ENCODE measurements around the gene ATP11B.
"Not testable (repeated sequence)": the region's sequence is repeated elsewhere in the genome, so short reads cannot be mapped to it uniquely, and the experiment has no call there.

Gene ATP11B

DNA sequence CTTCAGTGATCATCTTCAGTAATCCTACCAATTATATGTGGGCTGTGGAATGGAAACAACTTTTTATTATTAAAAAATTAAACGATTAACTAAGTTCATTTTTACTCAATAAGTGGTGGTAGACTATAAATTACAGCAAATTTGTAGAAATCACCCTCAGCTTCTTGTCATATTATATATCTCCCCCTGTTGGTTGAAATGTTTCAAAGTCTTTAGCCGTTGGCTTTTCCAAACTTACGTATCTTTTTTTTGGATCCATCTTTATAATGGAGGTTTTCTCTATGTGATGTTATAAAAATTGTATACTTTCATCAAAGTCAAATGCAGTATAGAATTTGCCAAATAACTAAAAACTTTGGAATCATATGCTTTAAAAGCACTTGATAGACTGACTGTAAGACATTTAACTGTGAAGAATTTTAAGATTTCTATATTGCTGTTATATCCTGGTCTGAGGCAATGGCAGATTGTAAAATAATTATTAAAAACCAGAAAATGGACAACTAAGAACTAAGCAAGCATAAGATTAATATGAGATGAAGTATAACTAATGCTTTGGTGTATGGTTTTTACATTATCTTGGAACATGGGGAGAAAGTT lies 44.7 kb downstream of the ATP11B start:
- no peak for DNase-seq (ENCODE audit: low read depth)

DNA sequence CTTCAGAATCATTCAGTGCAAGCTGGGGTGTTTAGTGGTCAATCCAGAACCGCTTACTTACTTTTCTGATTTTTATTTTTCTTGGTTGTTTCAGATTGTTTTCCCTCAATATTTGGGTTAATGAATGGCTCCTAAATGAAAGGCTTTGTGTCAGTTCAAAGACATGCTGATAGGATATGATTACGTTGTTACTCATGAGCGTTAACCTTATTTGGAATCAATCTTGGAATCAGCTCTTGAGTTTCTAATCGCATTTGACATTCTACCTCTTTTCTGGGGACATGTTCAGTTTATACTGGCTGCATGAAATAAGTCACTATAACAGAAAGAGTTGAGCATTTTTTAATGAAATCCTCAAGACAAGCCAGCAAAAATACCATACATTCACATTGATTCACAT lies 50.2 kb downstream of the ATP11B start:
- peak; percentile 17 for DNase-seq (ENCODE audit: low read depth)

DNA sequence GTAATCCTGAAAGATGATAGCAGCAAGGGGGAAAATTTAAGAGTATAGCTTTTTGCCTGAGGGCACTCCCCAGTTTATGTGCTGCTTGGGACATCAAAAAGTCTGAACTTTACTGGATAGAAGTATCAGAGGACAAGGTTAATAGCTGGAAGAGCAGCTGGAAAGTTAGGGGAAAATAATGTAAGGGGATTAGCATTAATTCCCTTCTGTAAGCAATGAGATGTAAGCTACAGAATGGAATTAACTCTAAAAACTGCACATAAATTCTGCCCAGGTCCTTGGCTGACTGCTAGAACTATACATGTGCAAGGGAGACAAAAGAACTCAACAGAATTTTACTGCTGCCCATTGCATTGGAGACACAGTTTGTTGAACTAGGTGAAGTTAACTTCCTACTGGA lies 55.6 kb downstream of the ATP11B start:
- DNase-seq (ENCODE audit: low read depth): no peak

DNA sequence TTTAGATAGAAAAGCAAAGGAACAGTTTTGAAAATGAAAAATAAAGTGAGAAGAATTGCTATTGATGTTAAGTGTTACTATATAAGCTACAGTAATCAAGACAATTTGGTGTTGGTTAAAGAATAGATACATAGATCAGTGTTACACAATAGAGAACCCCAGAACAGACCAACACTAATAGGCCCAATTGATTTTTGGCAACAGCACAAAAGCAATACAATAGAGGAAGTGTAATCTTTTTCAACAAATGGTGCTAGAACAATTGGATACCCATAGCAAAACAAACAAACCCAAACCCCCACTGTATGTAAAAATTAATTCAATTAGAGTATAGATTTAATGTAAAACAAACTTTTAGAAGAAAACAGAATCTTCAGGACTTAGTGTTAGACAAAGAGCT lies 61.8 kb downstream of the ATP11B start:
- no peak for DNase-seq (ENCODE audit: low read depth)

DNA sequence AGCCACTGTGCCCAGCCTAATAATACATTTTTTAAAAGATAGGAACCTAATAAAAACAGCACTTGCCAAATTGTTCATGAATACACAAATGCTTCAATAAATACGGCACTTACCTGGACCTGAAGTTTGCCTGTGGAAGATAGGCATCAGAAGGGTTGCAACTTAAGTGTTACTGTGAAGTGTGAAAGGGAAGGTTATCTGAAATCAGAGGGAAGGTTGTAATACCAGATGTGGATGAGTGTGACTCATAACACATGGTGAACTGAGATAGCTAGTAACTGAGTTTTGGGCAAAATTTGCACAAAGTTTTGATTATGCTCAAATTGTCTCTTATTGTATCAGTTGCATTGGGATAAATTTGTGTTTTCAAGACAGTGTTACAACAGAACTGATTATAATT lies 68.0 kb downstream of the ATP11B start:
- no peak for DNase-seq (ENCODE audit: low read depth)

DNA sequence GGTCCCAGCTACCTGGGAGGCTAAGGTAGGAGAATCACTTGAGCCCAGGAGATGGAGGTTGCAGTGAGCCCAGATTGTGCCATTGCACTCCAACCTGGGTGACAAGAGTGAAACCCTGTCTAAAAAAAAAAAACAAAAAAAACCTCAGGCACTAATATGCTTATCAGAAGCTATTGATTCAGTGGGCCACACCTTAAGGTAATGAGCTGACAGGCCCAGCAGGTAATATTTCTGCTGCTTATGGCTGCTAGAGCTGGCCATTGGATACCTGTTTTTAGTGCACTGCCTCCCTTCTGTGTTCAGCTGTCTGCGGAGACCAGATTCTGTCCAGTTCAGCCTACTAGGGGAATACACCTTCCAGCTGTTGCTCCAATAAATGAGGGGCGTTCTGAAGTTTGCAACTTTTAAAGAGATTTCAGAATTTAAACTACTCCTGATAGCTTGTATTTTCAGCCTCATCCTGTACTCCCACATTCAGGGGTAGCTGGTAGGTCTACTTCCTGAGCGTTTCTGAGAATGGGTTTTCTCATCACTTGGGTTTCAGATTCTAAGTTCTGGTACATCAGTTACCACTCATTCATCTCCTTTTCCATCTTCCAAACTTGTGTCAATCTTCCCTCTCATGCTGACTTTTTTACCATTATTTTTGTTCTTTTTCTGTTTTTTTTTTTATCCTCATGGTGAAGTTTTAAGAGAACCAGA lies 69.0 kb downstream of the ATP11B start:
- no peak for DNase-seq (ENCODE audit: low read depth)

DNA sequence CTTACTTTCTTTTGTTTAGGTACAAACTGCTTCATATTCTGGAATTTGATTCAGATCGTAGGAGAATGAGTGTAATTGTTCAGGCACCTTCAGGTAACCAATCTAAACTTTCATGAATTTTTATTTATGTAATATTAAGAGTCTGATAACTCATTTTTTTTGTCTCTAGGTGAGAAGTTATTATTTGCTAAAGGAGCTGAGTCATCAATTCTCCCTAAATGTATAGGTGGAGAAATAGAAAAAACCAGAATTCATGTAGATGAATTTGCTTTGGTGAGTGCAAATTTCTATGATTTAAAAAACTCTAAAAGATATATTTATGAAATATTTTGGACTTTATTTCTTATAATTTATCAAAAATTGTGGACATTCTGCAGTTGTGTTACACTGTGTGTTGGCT lies 75.8 kb downstream of the ATP11B start:
- DNase-seq (ENCODE audit: low read depth): no peak

DNA sequence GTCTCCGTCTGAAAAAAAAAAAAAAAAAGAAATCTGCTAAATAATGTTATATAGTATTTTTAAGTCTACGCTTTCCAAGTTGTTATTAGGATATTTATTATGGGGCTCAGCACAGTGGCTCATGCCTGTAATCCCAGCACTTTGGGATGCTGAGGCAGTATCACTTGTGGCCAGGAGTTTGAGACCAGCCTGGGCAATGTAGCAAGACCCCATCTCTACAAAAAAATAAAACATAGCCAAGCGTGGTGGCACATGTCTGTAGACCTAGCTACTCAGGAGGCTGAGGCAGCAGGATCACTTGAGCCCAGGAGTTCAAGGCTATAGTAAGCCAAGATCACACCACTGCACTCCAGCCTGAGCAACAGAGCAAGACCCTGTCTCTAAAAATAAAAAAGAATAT lies 77.6 kb downstream of the ATP11B start:
- DNase-seq (ENCODE audit: low read depth): not testable (repeated sequence)

DNA sequence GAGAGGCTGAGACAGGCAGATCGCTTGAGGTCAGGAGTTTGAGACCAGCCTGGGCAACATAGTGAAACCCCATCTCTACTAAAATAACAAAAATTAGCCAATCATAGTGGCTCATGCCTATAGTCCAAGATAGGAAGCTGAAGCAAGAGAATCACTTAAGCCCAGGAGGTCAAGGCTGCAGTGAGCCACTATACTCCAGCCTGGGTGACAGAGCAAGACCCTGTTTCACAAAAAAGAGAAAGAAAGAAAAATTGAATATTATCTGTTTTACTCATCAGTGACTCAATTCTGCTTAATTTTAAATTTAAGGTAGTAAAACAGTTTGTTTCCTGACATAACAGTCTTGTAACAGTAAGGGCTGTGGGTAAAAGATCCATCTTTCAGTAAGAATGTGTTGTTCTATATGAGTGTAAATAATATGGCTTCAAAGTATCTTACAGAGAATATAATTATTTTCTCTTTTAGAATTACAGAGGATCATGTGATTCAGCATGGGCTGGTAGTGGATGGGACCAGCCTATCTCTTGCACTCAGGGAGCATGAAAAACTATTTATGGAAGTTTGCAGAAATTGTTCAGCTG lies 85.8 kb downstream of the ATP11B start:
- no peak for DNase-seq (ENCODE audit: low read depth)

DNA sequence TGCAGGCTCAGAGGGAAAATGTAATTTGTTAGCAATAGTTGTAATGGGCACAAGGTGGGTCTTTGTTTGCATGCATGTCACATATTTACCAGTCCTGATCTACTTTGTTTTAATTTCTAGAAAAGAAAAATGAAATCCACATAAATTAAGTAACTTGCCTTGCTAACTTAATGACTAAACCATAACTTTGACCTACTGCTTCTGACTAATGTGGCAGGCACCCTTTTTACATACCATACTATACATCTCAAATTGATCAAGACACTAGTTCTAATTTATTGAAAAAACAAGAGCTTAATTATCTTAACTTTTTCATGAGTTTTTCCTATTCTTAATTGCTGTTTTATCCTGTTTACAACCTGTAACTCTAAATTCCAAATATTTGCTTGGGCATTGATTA lies 93.2 kb downstream of the ATP11B start:
- no peak for DNase-seq (ENCODE audit: low read depth)

DNA sequence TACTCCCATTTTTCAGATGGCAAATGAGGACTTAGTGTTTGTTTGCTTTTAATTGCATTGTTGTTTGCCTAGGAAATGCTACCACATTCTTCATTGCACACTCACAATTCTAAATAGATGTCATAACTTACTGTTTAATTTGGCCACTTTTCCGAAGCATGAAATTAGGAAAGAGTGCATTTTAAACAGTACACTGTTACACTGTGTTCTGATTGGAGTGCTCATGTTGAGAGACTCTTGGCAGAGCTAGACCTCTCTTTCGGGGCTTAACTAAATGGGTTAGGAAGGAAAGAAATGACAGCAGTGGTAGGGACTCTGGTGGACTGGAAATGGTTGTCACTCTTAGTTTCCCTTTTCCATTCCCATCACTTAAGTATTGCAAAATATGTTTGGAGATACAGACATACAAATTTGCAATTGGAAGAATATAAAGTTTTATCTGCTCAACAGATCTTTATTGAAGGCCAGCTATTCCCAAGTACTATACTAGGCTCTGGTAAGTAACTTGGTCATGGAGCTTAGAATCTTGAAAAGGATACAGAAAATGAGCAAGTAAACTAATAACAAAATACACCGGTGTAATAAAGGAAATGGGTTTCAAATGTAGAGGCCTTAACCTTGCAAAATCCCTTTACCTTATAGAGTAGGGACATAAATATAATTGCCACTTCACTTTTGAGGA lies 96.8 kb downstream of the ATP11B start:
- no peak for DNase-seq (ENCODE audit: low read depth)

DNA sequence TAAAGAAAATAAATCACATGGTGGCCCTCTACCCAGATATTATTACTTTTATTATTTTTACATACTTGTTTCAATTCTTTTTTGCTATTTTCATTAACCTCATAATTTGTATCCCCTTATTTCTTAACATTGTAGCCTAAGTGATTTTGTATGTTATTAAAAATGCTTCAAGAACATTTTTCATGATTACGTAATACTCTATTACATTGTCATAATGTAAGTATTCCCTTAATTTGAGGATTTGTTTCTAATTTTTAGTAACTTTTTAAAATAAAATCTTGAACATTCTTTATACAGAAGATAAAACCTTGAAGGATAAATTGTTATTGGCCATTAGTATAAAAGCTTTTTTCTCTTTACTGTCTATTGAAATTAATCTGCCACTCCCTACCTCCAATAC lies 98.1 kb downstream of the ATP11B start:
- no peak for DNase-seq (ENCODE audit: low read depth)

DNA sequence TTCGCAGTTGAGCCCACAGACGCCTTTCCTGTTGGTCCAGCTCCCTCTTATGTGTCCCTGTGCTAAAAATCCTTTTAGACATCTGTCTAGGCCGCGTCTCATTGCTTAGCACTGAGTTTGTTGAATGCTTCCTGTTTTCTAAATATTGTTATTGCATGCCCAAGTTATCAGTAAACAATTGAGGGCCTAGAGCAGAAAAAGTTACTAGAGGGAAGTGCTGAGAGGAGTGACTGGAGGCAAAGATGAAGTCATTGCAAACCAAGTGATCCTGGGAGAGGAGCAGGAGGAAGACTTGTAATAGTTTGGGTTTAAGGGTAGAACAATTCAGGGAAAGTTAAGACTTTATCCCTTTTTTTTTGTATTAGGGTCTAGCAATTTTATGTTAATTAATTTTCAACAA lies 98.9 kb downstream of the ATP11B start:
- DNase-seq (ENCODE audit: low read depth): no peak

DNA sequence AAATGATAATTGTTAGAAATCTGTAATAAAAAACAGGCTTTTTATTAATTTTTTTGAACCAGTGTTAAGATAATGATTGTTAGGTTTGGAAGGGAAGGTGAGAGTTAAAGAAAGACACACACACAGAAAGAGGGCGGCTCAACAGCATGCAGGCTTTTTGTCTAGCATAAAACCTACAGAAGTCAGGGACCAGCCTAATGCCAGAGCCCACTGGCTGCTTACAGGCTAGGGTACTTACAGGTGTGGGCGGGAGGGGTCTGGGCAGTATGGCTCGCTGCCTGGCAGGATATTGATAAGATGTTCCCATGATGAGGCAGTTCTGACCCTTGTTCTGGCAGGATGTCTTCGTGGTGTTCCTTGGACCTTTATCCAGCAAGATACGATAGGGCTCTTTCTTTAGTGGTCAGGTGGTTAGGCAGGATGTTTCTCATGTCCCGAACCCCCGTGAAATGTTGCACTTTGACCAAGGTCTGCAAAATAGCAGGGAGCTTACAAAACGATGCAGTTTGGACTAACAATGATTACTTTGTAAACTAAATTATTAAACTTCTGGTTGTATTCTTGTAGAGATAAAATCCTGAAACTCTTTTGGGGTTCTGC lies 102.3 kb downstream of the ATP11B start:
- DNase-seq (ENCODE audit: low read depth): no peak

DNA sequence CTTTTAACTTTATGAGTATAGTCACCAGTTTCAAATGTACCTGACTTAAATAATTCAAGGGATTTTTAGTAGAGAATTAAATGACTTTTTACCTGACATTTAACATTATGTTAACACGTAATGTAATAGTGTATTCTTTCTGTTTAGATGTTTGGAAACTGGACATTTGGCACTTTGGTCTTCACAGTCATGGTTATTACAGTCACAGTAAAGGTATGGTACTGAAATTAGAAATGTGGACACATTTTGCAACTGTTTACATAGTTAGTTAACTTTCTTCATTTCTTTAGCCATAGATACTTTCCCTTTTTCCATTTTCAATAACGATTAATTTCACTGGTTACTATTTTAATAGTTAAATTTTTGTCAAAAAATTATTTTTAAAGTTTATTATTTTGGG lies 103.2 kb downstream of the ATP11B start:
- no peak for DNase-seq (ENCODE audit: low read depth)

DNA sequence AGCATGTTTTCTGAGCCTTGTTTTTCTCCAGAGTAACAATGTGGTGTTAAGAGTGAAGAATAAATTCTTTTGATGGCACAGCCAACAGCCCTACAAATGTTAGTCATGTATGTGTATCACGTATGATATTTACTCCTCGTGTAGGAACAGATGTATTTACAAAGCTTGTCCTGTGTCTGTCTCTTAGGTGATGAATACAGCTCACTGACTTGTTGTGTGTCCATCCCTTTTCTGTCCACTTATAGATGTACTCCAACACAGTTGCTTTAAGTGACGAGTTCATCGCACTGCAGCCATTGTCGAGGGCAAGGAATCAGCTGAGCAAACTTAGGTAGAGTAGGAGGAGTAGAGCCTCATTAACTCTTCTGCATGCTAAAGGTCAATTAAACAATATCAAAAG lies 108.9 kb downstream of the ATP11B start:
- DNase-seq (ENCODE audit: low read depth): no peak

DNA sequence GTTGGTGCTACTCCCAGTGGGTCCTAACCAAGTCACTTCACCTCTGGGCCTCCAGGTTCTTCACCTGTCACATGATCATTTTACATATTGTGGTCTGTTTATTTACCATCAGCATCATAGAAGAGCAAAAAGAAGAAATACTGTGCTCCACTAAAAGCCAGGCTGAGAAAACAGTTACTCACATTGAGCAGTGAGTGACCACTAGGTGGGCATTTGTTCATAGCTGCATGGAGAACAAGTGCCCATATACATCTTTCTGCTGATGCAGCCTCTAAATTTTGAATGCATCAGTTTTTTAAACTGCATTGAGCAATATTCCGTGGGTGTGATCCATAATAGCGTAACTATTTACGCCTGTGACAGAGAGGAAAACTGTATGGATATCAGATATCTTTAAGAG lies 110.9 kb downstream of the ATP11B start:
- no peak for DNase-seq (ENCODE audit: low read depth)

DNA sequence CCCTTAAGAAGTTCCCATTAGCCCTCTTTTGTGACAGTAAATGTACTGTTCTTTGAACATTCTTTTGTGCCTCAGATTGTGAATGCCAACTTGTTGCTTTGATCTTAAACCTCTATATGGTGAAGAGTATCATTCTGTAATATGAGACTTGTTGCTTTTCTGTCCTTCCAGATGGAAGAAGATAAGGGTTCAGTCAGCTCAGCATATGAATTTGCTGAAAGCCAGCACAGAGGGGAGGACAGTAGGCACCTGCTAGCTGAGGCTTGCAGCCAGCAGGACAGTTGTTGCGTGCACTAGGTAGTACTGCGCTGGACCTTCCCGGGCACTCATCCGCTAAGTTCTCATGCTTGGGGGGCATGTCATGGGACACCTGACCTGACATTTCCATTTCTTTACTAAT lies 112.3 kb downstream of the ATP11B start:
- no peak for DNase-seq (ENCODE audit: low read depth)

DNA sequence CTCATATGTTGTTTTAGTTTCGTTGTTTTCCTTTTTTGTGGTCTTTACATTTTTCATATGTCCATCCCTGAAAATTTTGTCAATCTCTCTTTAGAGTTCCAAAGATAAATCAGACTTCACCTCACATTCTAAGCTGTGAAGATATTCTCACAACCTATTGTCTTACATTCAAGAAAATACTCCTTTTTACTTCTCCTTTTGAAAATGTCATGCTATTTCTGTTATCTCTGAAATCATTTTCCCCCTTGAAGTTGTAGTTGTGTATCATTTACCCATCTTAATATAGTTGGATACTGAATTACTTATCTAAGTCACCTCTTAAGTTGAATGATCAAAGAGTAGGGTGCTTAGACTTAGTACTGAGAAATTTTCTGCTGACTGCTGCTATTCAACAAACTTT lies 112.7 kb downstream of the ATP11B start:
- no peak for DNase-seq (ENCODE audit: low read depth)

DNA sequence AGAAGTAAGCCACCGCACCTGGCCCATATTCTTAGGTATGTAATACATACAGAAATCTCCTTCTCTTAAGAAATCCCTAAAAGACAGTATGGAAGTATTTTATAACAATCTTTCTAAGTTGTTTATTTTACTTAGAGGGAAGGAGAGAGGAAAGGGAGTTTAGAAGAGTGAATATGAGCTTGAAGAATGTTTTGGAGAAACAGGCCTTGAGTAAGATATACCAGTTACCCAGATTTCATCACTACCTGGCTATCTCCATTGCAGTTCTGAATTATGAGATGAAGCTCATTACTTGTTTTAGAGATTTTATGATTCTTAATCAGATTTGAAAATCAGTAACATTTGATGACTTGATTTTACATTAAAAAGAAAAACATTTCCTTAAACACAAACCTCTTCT lies 115.2 kb downstream of the ATP11B start:
- no peak for DNase-seq (ENCODE audit: low read depth)

DNA sequence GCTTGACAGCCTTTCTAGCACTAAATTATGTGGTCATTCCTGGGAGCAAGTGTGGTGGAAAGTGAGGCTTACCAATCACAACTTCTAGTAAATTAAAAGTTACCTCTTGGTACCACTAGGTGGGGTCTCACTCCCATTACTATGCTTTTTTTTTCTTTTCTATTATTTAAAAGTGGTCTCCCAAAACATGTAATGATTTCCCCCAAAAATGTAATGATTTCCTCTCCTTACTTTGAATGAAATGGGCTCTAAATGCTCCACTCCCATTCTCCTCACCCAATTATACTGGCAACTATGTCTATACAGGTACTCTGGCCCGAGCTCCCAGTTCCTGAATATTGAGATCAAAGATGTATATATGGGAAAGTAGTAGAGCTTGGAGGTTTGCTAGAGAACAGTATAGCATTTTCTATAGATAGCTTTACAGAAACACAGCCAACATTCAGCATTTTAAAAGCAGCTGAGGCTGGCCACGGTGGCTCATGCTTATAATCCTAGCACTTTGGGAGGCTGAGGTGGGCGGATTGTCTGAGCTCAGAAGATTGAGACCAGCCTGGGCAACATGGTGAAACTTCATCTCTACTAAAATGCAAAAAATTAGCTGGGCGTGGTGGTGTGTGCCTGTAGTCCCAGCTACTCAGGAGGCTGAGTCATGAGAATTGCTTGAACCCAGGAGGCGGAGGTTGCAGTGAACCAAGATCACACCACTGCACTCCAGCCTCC lies 116.2 kb downstream of the ATP11B start:
- no peak for DNase-seq (ENCODE audit: low read depth)
